Stimulated activated CD8-positive, alpha-beta memory T cell treated with anti-CD3 and anti-CD28 coated beads, Interleukin-4, amount 100 ng/mL, for 24 hours (primary cell): Measurements from ENCODE around the gene CD19.
"Not testable (repeated sequence)": the region's sequence is repeated elsewhere in the genome, so short reads cannot be mapped to it uniquely, and the experiment has no call there.

Experiments
- DNase-seq: peaks from one replicate; pipeline ENCODE4 v3.0.0-alpha.2; 2020; ENCODE audit warnings: low read depth

The CD19 gene

DNA sequence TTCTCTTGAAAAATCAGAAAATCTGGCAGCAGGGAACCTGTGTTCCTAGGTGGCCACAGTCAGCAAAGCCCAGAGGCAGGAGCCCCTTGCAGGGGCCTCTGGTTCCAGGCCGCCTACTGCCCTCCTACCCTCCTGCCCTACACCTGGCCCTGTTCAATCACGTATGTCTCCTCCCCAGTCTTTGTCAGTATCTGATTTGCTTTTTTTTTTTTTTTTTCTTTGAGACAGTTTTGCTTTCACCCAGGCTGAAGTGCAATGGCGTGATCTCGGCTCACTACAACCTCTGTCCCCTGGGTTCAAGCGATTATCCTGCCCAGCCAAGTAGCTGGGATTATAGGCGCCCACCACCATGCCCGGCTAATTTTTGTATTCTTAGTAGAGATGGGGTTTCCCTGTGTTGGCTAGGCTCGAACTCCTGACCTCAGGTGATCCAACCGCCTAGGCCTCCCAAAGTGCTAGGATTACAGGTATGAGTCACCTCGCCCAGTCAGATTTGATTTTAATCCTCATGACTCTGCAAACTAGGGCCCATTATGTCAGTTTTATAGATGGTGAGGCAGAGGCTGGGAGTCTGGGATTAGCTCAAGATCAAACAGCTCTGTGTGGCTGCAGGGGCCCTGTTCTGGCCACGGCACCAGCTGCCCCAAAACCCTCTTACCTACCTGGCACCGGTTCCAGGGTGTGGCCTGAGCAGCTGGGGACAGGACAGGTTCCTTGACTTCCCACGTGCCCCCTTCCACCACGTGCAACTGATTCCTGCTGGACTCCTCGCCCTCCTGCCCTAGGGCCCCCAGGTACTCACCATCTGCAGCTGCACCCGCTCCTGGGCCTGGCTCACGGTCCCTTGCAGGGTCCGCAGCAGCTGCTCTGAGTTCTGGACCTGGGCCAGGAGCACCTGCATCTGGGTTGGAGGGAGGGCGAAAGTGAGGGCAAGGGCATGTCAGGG is 21.4 kb upstream of the CD19 start:
- DNase-seq = no peak

DNA sequence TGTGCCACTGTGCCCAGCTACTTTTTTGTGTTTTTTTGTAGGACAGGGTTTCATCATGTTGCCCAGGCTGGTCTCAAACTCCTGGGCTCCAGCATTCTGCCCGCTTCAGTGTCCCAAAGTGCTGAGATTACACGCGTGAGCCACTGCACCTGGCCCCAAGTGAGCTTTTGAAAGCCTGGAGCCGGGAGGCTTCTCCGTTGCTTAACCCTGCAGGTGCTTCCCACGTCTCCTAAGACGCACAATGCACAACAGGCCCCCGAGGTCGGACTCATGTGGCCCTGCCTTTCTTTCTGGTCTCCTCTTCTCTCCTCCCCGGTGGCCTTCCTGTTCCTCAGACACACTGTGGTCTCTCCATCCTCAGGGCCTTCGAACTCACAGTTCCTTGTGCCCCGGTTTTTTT is 19.2 kb upstream of the CD19 start:
- DNase-seq = no peak

DNA sequence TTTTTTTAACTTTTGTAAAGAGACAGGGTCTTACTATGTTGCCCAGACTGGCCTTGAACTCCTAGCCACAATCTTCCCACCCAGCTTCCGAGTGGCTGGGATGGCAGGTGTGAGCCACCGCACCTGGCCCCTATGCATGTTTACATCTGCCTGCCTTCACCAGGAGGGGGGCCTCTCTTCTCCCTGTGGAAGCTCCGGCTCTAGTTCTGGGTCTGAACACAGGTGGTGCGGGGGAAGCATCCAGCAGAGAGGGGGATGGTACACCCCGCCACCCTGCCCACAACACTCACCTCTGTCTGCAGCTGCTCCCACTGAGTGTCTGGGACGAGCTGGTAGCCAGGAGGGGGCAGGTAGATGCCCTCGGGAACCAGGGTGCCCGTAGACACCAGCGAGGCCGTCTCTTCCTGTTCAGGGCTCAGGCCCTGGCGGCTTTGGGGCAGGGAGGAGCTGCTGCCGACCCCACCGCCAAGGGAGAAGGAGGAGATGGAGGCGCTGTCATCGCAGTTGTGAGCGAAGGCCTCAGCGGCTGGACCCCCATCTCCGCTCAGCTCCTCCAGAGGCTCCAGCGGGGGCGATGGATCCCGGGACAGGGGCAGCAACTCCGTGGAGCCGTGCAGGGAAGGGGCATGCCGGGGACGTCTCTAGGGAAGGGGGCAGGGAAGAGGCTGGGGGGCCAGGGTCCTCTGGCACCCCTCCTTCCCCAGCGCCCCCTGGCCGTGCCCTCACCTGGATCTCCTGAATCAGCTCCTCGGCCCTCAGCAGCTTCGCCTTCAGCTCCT is 17.6 kb upstream of the CD19 start:
- DNase-seq = no peak

DNA sequence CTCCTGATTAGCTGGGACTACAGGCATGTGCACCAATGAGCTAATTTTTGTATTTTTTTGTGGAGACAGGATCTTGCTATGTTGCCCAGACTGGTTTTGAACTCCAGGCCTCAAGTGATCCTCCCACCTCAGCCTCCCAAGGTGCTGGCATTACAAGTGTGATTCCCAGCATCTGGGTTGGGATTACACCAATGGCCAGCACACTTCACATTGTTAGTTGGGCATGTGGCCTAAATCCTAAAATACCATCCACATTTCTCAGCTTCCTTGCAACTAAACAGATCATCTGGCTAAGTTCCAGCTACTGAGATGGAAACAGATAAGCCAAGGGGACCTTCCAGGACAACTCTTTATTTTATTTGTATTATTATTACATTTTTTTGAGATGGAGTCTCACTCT is 16.6 kb upstream of the CD19 start:
- no peak for DNase-seq

DNA sequence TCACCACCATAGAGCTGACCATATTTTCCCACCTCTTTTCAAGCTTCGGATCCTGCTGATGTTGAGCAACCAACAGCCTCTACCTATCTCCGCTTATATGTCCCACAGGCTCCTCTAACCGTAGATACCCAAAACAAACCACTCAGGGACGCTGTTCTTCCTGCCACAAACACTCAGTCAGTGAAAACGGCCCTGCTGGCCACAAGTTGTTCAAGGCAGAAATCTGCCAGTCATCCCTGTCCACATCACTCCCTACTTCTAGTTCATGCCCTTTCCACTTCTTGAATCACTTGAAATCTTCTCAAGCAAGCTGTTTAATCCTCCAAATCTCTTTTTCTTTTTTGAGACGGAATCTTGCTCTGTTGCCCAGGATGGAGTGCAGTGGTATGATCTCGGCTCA is 14.7 kb upstream of the CD19 start:
- DNase-seq = no peak

DNA sequence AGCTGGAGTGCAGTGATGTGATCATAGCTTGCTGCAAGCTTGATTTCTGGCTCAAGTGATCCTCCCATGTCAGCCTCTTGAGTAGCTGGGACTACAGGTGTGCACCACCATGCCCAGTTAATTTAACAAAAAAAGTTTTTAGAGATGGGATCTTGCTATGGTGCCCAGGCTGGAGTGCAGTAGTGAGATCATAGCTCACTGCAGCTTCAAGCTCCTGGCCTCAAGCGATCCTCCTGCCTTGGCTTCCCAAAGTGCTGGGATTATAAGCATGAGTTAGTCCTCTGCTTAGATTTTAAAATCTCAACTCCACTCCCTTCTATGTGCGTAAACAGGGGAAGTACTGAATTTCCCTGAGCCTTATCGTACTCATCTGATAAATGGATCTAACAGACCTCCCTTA is 13.1 kb upstream of the CD19 start:
- no peak for DNase-seq

DNA sequence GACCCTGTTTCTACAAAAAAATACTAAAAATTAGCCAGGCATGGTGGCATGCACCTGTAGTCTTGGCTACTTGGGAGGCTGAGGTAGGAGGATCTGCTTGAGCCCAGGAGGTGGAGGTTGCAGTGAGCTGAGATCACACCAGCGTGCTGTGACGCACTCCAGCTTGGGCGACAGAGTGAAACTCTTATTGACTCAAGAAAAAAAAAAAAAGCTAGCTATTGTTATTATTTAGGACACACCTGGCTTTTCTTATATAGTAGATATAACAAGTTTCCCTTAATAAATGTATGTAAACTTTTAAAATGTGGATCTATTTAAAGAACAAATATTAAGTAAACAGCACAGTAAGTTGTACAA is 8.6 kb upstream of the CD19 start:
- DNase-seq = no peak

DNA sequence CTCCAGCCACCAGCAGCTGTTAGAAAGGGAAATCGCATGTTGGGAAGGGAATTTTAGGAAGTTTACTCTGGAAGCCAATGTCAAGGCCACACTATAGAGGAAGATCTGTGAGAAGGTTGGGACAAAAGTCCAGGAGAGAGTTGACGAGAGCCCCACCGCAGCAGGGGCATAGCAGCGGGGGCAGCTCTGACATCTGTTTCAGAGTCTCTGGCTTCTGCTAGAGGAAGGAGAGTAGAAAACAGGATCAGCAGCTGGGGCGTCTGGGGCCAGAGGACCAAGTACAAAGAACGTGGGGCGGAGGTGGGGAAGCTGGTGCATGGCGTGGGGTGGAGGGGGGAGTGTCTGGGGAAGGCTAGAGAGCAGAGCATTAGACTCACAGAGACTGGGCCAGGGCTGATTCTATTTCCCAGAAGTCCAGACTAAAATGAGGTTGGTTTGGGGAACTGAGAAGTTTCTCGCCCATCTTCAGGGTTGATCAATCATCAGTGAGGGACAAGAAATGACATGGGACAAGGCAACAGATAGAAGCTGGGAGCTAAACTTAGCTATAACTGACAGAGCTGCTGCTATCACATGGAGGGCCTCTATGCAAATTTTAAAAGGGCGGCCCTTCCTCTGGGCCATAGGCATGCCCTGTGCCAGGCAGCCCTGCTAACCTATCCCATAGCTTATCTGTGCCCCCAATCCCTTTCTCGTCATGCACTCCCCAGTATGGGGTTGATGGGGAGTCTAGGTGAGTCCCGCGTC is 7.9 kb upstream of the CD19 start:
- DNase-seq = no peak

DNA sequence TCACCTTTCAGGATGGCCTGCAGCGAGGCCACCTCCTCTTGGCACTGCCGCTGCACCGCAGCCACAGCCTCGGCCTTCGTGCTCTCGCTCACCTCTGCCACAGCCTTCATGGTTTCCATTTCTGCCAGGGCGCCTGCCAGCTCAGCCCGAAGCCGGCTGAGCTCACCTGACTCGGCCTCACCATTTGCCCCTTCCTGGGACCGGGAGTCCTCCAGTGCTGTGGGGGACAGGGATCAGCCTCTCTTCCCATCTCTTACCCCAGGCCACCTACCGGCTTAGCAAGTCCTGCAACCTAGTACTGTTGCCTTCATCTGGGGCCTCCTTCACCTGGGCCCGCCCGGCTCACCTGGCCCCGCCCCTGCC is 7.4 kb upstream of the CD19 start:
- no peak for DNase-seq

DNA sequence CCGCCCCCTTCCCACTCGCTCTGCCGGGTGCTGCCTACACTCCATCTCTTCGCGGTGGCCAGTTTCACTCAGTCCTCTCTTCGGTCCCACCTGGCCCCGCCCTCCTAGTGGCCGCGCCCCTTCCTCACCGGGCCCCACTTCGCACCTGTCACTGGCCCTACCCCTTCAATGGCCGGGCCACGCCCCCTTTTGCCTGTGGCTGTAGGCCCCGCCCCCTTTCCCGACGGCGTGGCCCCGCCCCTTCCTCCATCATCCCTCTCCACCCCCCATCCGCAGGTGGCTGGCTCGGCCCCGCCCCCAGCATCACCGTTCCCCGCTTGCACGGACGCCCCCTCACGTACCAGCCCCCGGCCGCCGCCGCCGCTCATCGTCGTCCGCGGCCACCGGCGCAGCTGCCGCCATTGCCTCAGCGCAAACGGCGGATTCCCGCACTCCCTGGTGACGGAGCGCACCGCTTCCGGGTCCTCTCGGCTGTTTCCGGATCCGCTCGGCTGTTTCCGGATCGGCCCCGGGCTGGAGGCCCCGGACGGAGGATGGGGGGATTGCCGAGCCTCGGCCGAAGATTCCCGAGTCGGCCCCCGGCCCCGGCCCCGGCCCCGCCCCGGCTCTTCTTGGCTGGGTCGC is 6.9 kb upstream of the CD19 start, which contains the start of gene RABEP2:
Gene RABEP2, minus strand, starts transcription at position 477 of the 624 bp plus-strand sequence. Its CDS starts 75 bp downstream, at position 402.
- DNase-seq = peak; percentile 95

DNA sequence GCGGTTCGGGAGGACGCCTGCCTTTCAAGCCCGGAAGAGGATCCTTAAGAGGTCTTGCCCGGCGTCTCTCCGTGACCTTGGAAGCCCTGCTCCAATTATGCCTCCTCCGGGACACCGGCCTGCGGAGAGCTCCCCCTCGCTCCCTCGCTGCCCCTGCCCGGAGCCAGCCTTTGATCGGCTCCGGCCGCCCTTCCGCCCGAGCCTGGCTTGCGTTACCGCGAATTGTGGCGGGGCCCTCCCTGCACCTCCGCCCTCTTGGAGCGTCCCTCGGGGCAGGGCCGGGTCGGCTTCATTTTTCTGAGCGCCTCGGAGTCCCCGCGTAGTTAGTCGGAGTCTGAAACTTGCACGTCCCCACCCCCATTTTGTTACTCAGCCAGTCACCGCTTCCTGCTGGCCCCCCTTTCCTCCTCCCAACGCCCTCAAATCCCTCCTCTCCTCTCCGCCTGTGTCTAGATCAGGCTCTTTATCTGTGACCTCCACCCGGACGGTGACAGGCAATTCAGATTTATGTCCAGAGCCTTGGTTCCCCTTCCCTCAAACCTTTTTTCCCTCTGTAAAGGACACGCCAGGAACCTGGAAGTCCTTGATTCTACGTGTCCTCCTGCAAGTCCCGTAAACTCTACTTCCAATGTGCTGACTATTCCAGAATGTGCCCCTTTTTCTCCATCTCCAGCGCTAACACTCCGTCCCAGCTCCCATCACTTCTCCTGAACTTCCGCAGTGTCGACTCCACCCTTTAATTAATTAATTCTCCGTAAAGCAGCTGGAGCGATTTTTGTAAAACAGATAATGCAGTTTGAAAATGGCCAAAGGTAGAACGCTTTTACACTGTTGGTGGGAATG is 6.2 kb upstream of the CD19 start:
- DNase-seq = peak; percentile 76

DNA sequence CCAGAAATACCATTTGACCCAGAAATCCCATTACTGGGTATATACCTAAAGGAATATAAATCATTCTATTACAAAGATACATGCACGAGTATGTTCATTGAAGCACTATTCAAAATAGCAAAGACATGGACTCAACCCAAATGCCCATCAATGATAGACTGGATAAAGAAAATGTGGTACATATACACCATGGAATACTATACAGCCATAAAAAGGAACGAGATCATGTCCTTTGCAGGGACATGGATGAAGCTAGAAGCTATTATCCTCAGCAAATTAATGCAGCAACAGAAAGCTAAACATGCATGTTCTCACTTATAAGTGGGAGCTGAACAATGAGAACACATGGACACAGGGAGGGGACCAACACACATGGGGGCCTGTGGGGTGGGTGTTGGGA is 5.5 kb upstream of the CD19 start:
- not testable (repeated sequence) for DNase-seq

DNA sequence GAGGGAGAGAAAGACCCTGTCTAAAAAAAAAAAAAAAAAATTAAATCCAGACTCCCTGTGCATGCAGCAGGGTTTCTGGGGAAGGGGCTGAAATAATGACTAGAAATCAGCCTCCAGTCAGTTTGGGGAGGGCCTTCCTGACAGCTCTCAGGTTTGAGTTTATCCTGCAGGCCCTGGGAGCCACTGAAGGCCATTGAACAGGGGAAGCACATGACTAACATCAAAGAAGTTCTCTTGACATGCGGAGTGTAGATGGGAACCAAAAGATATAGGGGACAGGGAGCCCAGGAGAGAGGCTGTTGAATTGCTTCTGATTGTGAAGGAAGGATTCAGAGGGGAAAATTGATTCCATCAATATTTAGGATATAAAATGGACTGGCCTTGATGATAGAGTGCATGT is 4.0 kb upstream of the CD19 start:
- no peak for DNase-seq

DNA sequence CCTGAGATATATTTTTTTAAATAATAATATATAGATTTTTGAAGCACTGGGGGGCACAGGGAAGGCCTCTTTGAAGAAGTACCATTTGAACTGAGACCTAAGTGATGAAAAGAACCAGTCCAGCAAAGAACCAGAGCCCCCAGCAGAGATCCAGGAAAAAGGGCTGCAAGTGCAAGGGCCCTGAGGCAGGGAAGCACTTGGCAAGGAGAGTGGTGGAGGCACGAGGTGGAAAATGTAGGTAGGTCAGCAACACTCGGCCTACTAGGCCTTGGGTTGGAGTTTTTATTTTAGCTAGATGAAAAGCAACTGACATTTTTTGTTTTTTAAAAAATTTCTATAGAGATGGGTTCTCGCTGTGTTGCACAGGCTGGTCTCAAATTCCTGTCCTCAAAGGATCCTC is 1.6 kb upstream of the CD19 start:
- DNase-seq = no peak

DNA sequence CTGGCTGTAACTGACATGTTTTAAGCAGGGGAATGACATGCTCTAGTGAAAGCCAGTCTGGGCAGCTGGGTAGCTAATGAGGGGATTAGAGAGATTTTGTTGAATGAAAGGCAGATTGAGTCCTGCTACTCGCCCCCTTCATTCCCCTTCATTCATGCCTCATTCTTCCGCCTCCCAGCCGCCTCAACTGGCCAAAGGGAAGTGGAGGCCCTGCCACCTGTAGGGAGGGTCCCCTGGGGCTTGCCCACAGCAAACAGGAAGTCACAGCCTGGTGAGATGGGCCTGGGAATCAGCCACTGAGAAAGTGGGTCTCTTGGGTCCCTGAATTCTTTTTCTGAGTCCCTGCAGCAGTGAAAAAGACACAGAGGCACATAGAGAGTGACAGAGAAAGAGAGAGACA is 1.1 kb upstream of the CD19 start:
- DNase-seq = no peak

DNA sequence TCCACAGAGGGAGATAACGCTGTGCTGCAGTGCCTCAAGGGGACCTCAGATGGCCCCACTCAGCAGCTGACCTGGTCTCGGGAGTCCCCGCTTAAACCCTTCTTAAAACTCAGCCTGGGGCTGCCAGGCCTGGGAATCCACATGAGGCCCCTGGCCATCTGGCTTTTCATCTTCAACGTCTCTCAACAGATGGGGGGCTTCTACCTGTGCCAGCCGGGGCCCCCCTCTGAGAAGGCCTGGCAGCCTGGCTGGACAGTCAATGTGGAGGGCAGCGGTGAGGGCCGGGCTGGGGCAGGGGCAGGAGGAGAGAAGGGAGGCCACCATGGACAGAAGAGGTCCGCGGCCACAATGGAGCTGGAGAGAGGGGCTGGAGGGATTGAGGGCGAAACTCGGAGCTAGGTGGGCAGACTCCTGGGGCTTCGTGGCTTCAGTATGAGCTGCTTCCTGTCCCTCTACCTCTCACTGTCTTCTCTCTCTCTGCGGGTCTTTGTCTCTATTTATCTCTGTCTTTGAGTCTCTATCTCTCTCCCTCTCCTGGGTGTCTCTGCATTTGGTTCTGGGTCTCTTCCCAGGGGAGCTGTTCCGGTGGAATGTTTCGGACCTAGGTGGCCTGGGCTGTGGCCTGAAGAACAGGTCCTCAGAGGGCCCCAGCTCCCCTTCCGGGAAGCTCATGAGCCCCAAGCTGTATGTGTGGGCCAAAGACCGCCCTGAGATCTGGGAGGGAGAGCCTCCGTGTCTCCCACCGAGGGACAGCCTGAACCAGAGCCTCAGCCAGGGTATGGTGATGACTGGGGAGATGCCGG is 769 bp downstream of the CD19 start:
- no peak for DNase-seq

DNA sequence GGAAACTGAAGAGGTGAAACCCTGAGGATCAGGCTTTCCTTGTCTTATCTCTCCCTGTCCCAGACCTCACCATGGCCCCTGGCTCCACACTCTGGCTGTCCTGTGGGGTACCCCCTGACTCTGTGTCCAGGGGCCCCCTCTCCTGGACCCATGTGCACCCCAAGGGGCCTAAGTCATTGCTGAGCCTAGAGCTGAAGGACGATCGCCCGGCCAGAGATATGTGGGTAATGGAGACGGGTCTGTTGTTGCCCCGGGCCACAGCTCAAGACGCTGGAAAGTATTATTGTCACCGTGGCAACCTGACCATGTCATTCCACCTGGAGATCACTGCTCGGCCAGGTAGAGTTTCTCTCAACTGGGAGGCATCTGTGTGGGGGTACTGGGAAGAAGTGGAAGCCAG is 1.4 kb downstream of the CD19 start:
- no peak for DNase-seq

DNA sequence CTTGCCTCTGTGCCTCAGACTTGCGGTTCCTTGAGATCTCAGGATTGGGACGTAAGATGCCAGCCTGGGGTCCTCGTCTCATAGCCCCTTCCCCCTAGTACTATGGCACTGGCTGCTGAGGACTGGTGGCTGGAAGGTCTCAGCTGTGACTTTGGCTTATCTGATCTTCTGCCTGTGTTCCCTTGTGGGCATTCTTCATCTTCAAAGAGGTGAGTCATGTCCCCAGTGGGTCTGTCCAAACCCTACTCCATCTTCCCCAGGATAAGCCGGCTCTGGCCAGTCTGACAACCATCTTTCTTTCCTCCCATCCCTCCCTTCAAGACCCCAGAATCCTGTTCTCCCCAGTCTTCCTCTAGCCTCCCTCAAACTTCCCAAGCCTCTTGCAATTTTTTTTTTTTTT is 3.6 kb downstream of the CD19 start:
- no peak for DNase-seq

DNA sequence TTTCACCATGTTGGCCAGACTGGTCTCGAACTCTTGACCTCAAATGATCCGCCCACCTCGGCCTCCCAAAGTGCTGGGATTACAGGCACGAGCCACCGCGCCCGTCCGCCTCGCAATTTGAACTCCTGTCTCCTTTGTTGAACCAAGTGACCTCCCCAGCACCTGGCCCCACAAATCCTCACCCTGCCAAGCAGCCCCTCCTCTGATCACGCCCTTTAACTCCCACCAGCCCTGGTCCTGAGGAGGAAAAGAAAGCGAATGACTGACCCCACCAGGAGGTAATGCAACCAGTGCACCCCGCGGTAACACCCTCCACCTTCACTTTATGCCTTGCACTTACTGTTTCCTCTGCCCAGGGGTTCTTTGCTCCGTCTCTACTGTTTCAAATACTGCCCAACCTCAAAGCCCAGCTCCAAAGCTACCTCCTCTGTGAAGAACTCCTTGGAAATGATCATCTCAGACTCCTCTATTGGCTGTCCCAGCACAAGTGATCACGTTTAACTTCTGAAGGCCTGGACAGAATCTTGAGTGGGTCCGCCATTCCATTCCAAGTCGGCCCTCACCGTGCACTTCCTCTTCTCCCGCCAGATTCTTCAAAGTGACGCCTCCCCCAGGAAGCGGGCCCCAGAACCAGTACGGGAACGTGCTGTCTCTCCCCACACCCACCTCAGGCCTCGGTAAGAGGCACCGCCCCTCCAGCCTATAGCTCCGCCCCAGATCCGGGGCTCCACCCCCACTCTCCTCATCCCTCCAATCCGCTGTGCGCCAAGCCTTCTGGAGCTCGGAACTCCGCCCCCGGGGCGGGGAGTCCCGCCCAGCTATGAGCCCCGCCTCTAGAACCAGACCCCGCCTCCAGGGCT is 4.4 kb downstream of the CD19 start:
- DNase-seq = peak; percentile 74

DNA sequence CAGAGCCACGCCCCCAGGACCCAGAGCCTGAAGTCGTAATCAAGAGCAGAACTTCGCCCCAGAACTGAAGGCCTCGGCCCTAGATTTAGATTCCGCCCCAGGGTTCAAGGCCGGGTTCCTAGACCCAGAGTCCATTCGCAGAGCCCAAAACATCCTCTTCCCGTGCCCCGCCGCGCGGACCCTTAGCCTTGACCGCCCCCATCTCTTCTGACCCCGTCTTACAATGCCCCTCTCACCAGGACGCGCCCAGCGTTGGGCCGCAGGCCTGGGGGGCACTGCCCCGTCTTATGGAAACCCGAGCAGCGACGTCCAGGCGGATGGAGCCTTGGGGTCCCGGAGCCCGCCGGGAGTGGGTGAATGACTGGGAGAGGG is 5.0 kb downstream of the CD19 start:
- no peak for DNase-seq
